Ecto neural progenitor cell (in vitro differentiated cells): ENCODE measurements around the gene STARD10.

Source experiments
- DNase-seq: peaks from one replicate; pipeline ENCODE4 v3.0.0-alpha.2; 2018; ENCODE audit warnings: low spot score

The STARD10 gene

DNA sequence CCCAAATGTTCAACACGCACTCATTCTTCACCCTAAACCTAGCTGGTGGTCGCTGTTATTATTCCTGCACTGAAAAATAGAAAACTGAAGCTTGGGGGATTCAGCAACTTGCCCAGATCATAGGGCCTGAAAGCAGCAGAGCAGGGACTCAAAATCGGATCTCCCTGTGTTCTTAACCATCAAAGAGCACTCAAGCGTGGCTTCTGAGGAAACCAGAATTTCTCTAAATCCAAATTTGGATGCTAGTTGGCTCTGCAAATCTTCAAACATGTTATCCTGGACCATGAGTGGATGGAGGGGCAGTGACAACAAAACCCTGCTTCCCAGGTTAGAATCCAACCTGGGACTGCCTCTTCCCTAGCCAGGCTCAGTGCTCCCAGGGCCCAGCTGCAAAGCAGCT lies 30.0 kb downstream of the STARD10 start:
- no peak for DNase-seq

DNA sequence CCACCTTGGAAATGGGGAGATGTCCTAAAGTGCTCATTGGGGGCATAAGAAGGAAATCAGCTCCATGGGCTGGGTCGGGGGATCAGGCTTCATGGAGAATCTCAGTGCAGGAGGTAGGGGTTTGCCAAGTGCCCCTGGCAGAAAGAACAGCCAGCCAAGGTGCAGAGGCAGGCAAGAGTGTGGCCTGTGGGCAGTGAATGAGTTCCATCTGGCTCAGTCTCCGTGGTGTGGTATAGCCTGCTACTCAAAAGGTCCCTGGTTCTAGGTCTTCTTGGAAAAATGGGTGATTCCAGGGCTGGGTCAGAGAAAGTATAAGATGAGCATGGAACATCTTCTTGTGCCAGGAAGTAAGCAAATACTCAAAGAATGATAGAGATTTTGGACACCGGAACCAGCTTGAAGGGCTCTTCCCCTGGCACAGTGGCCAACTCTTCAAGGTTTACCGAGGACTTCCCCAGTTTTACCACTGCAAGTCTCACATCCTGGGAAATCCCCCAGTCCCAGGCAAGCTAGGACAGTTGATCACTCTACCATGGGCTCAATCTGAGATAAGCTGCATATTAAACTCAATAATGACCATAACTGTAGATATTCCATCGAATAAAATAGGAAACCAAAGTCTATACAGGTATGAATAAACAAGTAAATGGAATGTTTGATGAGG lies 31.1 kb downstream of the STARD10 start:
- no peak for DNase-seq

DNA sequence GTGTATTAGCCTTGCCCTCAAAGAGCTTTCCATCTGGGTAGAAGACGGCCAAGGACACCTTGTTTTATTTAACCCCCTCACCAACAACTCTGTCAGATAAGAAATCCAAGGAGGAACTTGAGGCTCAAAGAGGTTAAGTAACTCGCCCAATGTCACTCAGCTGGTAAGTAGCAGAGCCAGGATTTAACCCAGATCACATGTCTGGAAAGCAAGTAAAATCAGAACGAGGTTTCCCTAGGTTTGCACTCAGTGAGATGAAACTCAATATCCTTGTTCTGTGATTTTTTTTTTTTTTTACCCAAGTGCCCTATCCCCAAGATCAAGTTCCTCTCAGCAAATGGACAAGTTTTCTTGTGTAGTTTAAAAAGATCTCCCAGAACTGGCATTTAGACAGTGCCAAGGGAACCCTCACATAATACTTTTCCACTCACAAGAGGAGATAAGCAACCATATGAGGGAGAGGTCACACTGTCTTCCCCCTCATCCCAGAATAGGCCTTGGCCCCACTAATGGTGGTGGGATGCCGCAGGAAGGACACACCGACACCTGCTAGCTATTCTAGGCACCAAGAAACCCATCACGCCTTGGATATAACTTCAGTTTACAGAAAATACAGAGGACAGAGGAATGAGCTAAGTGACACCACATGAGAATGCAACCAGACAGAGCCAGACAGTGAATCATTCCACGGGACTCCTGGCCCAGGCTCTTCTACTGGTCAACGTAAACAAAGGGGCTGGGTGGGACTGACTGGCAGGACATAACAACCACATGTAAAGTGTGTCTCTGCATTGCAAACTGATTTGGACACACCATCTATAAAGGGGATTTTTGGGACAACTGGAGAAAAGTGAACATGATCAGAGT lies 33.1 kb downstream of the STARD10 start:
- DNase-seq = no peak

DNA sequence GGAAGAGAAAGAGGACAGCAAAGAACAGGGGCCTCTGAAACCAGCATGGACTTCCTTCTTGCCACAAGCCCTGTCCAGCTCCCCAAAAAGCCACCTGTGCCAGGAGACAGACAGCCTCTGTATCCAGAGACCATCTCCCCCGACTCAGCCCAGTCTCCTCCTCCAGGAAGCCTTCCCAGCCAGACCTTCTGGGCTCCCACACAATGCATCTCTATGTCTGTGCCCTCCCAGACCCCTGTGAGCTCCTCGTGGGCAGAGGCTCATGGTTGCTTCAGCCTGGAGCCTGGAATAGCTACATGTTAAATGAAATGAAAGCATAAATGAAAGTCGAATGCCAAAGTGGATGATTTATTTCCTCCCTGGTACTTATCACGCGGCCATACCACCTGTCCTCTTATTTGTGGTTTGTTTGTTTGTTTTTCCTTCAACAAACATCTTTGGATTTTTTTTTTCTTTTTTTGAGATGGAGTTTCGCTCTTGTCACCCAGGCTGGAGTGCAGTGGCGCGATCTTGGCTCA lies 34.3 kb downstream of the STARD10 start:
- DNase-seq = no peak

DNA sequence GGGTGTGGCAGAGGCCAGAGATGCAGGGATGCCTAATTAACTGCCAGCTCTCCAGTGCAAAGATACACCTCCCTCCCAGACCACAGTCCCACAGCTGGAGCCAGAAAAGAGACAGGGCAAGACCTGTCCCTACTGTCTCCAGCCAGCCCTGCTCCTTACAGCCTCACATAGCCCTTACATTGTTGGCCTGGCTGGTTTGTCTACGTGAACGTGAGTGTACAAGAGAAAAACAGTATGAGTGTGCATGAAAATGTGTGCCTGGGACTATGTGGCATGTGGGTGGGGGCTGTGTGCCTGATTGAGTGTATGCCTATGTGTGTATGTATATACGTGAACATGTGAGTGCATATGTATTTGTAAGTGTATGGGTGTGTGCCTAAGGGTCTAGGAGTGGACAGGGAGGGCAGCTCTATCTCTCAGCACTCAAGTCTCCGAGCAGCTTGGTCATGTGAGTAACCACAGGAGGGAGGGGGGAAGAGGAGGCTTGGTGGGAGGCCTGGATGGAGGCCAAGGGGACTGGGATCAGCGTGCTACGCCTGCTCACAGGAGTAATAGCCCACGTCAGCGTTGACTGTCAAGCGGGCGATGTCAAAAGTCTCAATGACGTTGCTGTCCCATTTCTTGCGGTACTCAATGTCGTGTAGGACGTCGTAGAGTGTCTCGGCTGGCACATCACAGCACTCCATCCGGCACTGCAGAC lies 35.0 kb downstream of the STARD10 start:
- DNase-seq = no peak

DNA sequence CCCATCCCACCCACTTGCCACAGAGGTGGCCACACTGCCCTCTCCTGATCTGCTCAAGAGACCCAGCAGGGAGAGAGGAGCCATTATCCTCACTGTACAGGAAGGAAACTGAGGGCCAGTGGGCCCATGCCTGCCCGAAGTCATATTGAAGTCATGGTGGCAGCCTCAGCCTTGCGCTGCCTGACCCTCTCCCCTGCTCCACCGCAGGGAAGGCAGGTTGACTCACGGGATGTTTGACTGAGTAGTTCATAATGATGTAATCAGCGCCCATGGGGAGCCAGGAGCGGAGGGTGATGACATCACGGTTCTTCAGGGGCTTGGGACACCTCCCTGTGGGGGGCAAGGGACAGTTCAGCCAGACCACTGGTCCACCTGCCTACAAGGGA lies 35.5 kb downstream of the STARD10 start:
- DNase-seq = no peak

DNA sequence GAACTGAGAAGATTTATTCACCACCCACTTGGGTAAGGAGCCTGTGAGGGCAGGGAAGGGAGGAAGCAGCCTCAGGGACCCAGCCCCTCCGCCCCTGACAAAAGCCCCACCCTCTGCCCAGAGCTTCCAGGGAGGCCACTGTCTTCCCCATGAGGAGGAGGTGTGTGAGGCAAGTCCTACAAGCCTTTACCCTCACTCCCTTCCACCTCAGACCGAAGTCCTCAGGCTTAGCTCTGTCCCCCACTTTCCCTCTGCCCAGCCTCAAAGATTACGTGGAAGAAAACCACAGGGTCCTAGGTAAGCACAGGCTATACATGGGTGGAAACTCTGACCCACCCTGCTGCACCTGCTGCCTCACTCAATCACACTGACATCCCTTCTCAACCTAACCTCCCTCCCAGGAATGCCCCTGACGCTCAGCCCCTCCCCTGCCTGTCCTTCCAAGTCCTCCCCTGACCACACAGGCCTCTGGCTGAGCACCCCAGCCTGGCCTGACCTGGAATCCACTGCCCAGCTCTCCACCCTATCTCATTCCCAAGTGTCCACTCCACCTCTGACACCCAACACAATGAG lies 38.0 kb downstream of the STARD10 start:
- no peak for DNase-seq

DNA sequence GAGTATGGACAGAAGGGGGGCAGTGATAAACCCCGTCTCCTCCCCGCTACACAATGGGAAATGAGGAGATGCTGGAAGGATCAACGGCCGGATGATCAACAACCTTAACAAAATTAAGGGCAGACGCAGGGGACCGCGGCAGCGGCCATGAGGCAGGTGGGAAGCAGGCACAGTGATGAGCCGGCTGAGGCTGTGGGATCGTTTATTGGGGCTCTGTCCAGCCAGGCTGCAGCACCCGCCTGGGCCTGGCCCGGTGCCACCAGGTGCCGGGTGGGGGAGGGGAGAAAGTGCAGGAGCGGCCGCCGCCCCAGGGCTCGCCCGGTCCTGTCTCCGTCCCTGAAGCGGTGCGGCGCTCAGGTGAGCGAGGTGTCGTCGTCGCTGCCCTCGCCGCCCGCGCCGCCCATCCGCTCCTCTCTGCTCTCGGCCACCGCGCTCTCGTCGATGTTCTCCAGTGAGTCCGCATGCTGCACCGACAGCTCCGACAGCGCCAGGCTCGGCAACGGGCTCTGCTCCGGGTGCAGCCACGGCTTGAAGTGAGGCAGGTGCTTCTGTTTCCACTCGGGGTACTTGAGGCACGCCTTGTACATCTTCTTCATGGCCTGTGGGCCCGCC lies 39.2 kb downstream of the STARD10 start:
- DNase-seq = no peak

DNA sequence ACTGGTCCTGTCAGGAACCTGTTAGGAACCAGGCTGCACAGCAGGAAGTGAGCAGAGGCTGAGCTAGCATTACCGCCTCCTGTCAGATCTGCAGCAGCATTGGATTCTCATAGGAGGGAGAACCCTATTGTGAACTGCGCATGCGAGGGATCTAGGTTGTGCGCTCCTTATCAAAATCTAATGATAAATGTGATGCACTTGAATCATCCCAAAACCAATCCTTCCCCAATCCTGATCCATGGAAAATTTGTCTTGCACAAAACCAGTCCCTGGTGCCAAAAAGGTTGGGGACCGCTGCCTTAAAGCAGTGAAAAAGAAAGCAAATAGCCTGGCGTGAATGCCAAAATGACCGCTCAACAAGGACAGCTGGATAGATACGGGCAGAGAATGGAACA lies 39.7 kb downstream of the STARD10 start:
- no peak for DNase-seq

DNA sequence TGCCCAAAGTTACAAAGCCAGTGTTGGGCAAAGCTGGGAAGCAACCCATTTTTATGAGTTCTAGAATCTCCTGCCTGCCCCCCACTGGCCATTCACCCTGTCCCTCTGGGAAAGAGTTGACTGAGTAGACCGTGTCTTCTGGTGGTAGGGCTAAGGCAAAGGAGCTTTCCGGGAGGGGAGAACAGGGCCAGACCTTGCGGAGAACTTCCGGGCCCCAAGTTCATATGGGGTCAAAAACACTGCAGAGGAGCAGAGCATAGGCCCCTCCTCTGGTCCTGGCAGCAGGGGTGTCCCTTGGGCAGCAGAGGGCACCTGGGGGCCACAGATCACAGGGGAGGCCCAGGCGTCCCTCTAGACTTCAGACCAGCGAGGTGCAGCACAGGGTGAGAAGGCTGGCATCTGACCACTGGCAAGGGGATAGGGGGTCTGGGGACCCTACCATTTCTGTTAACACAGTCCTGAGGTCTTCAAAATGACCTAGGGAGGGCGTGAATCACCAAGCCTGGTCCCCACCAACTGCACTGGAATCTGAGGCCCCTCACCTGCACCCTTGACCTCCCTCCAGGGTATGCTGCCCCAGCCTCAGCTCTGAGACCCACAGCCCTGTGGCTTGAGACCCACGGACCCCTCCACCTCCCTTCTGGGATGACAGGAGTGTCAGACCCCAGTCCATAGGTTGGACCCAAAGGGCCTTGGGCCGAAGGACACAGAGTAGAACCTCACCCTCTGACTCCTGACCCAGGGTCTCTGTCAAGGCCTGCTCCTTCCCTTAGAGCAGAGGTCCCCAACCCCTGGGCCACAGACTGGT lies 40.3 kb downstream of the STARD10 start:
- no peak for DNase-seq

DNA sequence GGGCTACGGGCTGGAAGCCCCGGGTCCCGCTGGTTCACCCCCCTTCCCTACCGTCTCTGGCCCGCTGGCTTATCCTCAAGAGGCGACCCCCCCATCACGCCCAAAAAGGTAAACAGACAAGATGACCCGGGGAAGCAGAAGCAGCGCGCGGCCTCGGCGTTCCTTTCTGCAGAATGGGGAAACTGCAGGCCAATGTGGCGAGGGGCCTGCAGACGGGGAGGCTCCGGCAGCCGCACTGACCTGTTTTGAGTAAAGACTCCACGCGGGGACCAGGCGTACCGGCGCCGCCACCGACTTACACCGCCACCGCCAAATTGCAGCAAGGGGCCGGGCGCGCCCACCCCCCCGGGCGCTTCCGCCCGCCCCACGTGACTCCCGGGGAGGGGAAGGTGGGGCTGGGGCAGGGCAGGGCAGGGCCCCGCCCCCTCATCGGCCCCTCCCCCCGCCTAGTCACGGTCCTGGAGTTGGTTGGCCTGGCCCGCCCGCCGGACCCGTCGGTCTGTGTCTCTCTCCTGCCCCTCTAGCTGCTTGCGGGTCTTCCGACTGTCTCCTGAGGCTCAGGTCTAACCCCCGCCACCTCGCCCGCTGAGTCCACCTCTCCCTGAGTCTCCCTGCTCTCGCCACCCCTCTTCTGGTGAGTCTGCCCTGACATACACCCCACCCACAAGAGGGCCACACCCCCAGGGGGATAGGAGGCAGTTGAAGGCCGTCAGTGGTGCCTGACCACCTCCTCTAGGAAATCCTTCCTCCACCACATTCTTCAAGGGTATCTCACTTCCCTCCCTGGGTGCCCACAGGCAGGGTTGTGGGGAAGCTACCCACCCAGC lies 41.5 kb downstream of the STARD10 start, which contains the start of gene ARAP1:
ARAP1 (minus strand) TSS at position 321 of the 827 bp plus-strand sequence. CDS start 25,280 bp downstream, outside the sequence.
- DNase-seq = peak; percentile 88

DNA sequence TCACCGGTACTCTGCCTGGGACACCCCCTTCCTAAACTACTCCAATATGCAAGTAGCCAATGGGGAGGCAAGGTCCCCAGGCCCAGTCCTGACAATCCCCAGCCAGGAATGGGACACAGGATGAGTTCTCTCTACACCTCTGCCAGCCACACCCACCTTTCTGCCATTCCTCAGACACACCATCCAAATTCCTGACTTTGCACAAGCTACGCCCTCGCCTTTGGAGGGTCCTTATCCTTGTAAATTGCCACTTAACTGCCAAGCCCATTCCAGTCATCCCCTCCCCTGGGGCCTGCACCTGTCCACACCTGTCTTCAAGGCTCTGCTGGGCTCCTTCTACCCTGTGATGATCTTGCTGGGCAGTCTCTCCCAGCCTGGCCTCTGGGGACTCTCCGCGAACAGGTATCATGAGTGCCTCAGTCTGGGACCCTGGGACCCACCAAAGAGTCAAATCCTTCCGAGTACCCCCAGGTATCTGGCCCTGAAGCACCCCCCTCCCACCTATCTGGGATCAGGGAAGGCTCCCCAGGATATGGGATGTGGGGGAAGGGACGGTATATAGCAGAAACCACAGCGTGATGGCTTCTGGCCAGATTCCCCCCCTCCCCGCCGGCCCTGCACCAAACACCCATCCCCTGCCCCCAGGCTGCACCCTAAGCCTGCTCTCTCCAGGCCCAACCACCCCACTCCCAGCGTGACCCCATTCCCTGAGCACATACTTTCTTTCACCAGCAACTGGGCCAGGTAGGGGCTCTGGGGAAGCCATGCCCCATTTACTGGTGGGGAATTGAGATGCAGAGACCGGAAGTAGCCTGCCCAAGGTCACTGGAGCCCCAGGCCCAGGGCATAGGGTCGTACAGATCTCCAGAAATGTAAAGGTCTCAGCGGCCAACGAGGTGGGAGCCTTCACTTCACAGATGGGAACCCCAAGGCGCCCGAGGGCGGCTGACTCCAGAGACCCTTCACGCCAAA lies 42.4 kb downstream of the STARD10 start:
- no peak for DNase-seq

DNA sequence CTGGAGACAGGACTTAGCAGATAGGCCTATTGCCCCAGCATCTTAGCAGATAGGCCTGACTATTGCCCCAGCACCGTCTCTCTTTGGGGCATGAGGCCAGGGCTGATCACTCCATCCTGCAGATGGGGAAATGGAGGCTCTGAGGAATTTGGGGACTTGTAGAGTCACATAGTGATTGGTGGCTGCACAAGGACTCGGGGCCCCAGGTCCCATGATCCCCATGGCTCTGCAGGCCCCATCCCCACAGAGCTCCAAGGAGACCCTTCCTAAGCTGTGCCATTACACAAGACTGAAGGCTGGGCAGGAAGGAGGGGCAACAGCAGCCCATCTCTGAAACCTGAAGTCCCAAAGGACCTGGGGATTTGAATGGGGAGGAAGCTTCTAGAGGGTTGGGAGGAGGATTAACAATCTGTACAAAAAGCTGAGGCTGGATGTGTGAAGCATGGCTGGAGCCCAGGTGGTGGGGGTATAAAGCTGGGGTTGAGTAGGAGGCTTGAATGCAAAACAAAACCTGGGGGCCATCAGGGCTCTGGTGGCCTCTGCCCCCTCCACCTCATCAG lies 43.2 kb downstream of the STARD10 start:
- DNase-seq = no peak

DNA sequence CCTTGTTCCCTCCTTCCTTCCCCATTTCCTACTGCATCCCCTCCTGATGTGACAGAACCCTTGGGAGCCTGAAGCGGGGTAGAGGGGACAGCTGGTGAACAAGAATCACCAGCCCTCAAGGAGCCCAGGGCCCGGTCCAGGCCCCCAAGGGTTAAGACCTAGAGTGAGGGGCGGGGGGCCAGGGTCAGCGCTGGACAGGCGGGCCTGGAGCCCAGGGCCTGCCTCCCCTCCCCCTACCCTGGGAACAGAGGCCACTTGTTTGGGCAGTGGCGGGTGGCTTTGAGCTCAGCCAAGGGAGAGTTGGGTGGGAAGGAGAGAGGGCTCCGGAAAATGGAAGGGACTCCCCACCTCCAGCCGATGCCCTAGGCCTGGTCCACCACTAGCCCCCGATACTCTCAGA lies 43.8 kb downstream of the STARD10 start:
- no peak for DNase-seq

DNA sequence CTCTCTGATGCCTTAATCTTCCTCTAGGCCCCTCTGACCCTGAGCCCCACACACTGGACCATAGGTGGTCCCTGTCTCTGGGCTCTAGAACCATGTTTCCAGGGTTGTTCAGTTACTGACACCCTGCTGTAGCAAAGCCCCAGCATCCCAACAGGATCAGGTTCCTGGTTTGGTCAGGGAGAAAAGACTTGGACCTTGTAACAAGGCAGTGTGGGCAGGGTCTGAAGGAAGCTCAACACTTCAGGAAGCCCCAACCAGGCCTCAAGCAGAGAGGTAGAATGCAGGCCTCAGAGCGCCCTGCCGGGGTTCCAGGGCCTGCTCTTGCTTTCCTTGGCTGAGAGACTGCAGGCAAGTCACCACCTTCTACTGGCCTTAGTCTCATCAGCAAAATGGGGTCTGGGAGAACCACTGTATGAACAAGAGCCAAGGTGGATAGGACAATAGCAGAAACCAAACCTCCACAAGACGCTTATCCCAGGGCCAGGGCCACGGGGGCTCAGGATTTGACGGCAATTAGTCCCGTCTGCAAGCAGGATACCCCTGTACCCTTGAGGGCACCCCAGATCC lies 46.5 kb downstream of the STARD10 start:
- DNase-seq = no peak

DNA sequence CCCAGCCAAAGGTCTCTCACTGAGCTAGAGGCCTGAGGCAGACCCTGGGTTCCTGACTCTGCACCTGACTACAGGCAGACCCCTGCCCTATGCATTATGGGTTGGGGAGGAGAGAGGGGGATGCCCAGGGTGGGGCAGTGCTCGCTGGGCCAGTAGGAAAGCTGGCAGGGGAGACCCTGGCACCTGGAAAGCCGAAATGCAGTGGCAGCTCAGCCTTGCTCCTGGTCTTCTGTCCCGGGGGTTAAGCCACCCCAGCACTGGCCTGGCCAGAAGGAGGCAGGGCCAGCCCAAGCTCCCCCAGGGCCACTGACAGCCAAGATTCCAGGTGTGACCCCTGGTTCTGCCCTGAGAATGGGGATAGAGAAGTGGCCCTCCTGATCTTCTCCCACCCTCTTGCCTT lies 47.0 kb downstream of the STARD10 start:
- DNase-seq = no peak

DNA sequence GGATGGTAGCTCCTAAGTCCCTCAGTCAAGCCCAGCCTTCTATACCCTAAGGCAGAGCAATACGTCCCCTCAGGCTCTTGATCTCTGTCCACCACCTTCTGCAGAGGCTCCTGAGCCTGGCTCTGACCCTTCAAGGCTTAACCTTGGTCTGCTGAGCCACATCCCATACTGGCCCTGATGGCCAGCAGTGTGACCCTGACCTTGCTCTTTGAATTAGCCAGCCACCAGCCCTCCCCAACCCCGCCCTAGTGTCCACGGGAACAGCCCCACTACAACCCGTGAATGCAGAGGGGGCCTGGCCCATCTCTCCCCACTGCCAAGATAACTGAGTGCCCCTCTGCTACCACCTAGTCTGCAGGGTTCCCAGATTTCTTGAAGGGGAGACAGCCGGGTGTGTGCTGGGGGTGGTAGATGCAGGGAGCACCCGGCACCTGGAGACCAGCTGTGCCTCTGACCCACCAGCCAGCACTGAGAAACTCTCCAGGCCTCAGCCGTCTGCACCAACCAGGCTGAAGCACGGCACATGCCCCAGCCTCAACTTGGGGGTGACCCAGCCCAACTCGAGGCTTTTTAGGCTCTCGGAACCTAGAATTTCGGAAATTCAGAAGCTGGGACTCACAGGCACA lies 47.8 kb downstream of the STARD10 start:
- DNase-seq = no peak

DNA sequence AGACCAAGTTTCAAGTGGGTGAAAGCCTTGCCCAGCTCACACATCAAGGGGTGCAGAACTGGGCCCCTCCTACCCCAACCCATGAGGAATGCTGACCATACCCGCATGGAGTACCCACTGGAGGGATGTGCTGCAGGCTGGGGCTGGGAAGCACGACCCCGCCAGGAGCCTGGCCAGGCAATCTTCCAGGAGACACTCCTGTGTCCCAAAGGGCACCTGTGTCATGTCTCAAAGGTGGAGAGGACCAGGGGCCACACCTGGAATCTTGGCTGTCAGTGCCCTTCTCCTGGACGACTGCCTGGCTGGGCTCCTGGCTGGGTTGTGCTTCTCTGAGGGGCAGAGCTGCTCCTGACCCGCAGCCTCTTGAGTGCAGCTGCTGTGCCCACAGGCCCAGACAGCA lies 48.3 kb downstream of the STARD10 start:
- DNase-seq = no peak
